ENCODE results near the gene IL1R1. TPM values are rescaled to one million over a fixed set of nuclear protein-coding genes. Genes with fewer than 3 reads are reported as not detected.

The IL1R1 gene
- polyA plus RNA-seq, 1 donor (not counting 4 experiments of a cell fraction or from before 2014, with no cell fraction given), result 7.5 TPM

- Histone ChIP-seq H3K27me3 (ENCODE audit: control insufficient read depth, extremely low read depth, insufficient read depth, low read length) (no peaks in the 10 kb centered on the region), H3K79me2 (ENCODE audit: control insufficient read depth, insufficient read depth, low read length) (no peaks in the 10 kb centered on the region), H3K4me2 (ENCODE audit: control insufficient read depth, extremely low read depth, insufficient read depth, low read depth, low read length) (no peak overlapping the region), H3K4me3 (ENCODE audit: control insufficient read depth in 2 of 3, extremely low read depth in 1 of 3, insufficient read depth in 2 of 3, low read depth in 1 of 3, low read length in 3 of 3) (no peak overlapping the region), H3K9me3 (ENCODE audit: control insufficient read depth, low read depth, low read length) (peaks cover 7% of the 10 kb centered on the region), H3K4me1 (ENCODE audit: control insufficient read depth, extremely low read depth, insufficient read depth, low read length) (peaks cover 3% of the 10 kb centered on the region), H3K27ac (ENCODE audit: control insufficient read depth, insufficient read depth, low read length) (no peak overlapping the region), H4K20me1 (ENCODE audit: control insufficient read depth, extremely low read depth, insufficient read depth, low read length) (no peaks in the 10 kb centered on the region), H3K9ac (ENCODE audit: control insufficient read depth, extremely low read depth, insufficient read depth, low read length) (no peak overlapping the region), H2AFZ (ENCODE audit: control insufficient read depth, low read length) (no peak overlapping the region), H3K9me1 (ENCODE audit: control insufficient read depth, extremely low read depth, insufficient read depth, low read length) (no peaks in the 10 kb centered on the region), H3K36me3 (ENCODE audit: control insufficient read depth in 2 of 2, extremely low read depth in 1 of 2, insufficient read depth in 2 of 2, low read length in 2 of 2) (no peaks in the 10 kb centered on the region)
- DNase-seq (ENCODE audit: low read depth, low spot score) (no peak), FAIRE-seq (no peak)
- TF ChIP-seq CTCF (optimal IDR thresholded peaks at IDR 0.05 in 1 of 3, IDR thresholded peaks at IDR 0.05 in 1 of 3, conservative IDR thresholded peaks at IDR 0.05 in 1 of 3; ENCODE audit: extremely low read depth in 1 of 3, insufficient read depth in 2 of 3, low read length in 3 of 3) (no peak), EZH2 (IDR thresholded peaks at IDR 0.05; ENCODE audit: low read length) (no peak)
- dilution Hi-C loops (cut with MboI; ENCODE audit: extremely low pct_ligation_motif_present, low sequenced_read_pairs), result no loop called here
These were observed 2.7 kb upstream of the IL1R1 start for GRCh38 chr2:102139851-102140250.

- no peak overlapping the region for H3K27ac ChIP-seq (ENCODE audit: control insufficient read depth, insufficient read depth, low read length)
- no peak overlapping the region for H3K9ac ChIP-seq (ENCODE audit: control insufficient read depth, extremely low read depth, insufficient read depth, low read length)
These were observed 2.2 kb upstream of the IL1R1 start for GRCh38 chr2:102140377-102140776.

More at GRCh38 chr2:102140377-102140776, 2.2 kb upstream of the IL1R1 start:
- no peaks in the 10 kb centered on the region for H3K79me2 ChIP-seq (ENCODE audit: control insufficient read depth, insufficient read depth, low read length)
- no peaks in the 10 kb centered on the region for H3K9me1 ChIP-seq (ENCODE audit: control insufficient read depth, extremely low read depth, insufficient read depth, low read length)
- no peaks in the 10 kb centered on the region for H3K36me3 ChIP-seq (ENCODE audit: control insufficient read depth in 2 of 2, extremely low read depth in 1 of 2, insufficient read depth in 2 of 2, low read length in 2 of 2)
- H3K9me3 ChIP-seq (ENCODE audit: control insufficient read depth, low read depth, low read length), result peaks cover 12% of the 10 kb centered on the region
- no peak overlapping the region for H3K4me2 ChIP-seq (ENCODE audit: control insufficient read depth, extremely low read depth, insufficient read depth, low read depth, low read length)
- no peak overlapping the region for H3K4me3 ChIP-seq (ENCODE audit: control insufficient read depth in 2 of 3, extremely low read depth in 1 of 3, insufficient read depth in 2 of 3, low read depth in 1 of 3, low read length in 3 of 3)
- TF ChIP-seq CTCF (optimal IDR thresholded peaks at IDR 0.05 in 1 of 3, IDR thresholded peaks at IDR 0.05 in 1 of 3, conservative IDR thresholded peaks at IDR 0.05 in 1 of 3; ENCODE audit: extremely low read depth in 1 of 3, insufficient read depth in 2 of 3, low read length in 3 of 3), result no peak
- no peak for TF ChIP-seq EZH2 (IDR thresholded peaks at IDR 0.05; ENCODE audit: low read length)
- DNase-seq (ENCODE audit: low read depth, low spot score) (no peak), FAIRE-seq (no peak)
- no peaks in the 10 kb centered on the region for H3K27me3 ChIP-seq (ENCODE audit: control insufficient read depth, extremely low read depth, insufficient read depth, low read length)
- H3K4me1 ChIP-seq (ENCODE audit: control insufficient read depth, extremely low read depth, insufficient read depth, low read length), result peaks cover 3% of the 10 kb centered on the region
- H2AFZ ChIP-seq (ENCODE audit: control insufficient read depth, low read length), result no peak overlapping the region
- H4K20me1 ChIP-seq (ENCODE audit: control insufficient read depth, extremely low read depth, insufficient read depth, low read length), result no peaks in the 10 kb centered on the region
- dilution Hi-C loops (cut with MboI; ENCODE audit: extremely low pct_ligation_motif_present, low sequenced_read_pairs), result no loop called here

Measured in keratinocyte (primary cell).